Upper lobe of left lung (tissue), 6 donors: Measurements from ENCODE around the gene KCNK1. TPM values are rescaled to one million over a fixed set of nuclear protein-coding genes. Genes with fewer than 3 reads are reported as not detected.

Experiments
- ATAC-seq, 2 donors: fragments of 200-7000 bp; cut with Tn5 transposase; one replicate each; pipeline ENCODE4 v1.9.1; 2022; ENCODE audit warnings: mild to moderate bottlenecking in 2 of 2, moderate library complexity in 2 of 2; ENCODE audit not compliant: low FRiP score in 2 of 2
- DNase-seq, 2 donors: peaks; one replicate each; pipeline ENCODE4 v3.0.0-alpha.2; 2019 to 2020
- H3K27ac ChIP-seq, 4 donors: fragments of 200-600 bp; sonication (generic); one replicate each; pipeline ENCODE4 v1.5.1; 2016 to 2019
- H3K27me3 ChIP-seq, 4 donors: fragments of 200-600 bp; sonication (generic); one replicate each; pipeline ENCODE4 v1.5.1; 2017 to 2019
- H3K36me3 ChIP-seq, 4 donors: fragments of 200-600 bp; sonication (generic); one replicate each; pipeline ENCODE4 v1.5.1; 2016 to 2019
- H3K4me1 ChIP-seq, 4 donors: fragments of 200-600 bp; sonication (generic); one replicate each; pipeline ENCODE4 v1.5.1; 2018 to 2019
- H3K4me3 ChIP-seq, 4 donors: fragments of 200-600 bp; sonication (generic); one replicate each; pipeline ENCODE4 v1.5.1; 2017 to 2019; ENCODE audit warnings: mild to moderate bottlenecking in 2 of 4, moderate library complexity in 1 of 4
- H3K9me3 ChIP-seq, 4 donors: fragments of 200-600 bp; sonication (generic); one replicate each; pipeline ENCODE4 v1.5.1; 2018 to 2019
- CTCF ChIP-seq, 6 experiments: fragments of 450-650 bp in 4 of 6; fragments of 200-600 bp in 2 of 6; sonication (generic) in 2 of 6; IDR thresholded peaks; one replicate each; pipeline ENCODE4 v1.5.1; 2016 to 2019; ENCODE audit warnings: antibody characterized with exemption in 6 of 6
- EP300 ChIP-seq, 4 donors: sonication (generic); formaldehyde crosslinking; IDR thresholded peaks; one replicate each; pipeline ENCODE4 v1.5.1; 2017; ENCODE audit warnings: antibody characterized with exemption in 4 of 4, control low read depth in 2 of 4
- POLR2A ChIP-seq, 4 donors: fragments of 450-650 bp; IDR thresholded peaks; one replicate each; pipeline ENCODE4 v1.5.1; 2016 to 2017; ENCODE audit warnings: antibody characterized with exemption in 4 of 4, mild to moderate bottlenecking in 2 of 4
- POLR2AphosphoS5 ChIP-seq, 2 donors: sonication (generic); formaldehyde crosslinking; IDR thresholded peaks; one replicate each; pipeline ENCODE4 v1.5.1; 2017; ENCODE audit warnings: antibody characterized with exemption in 2 of 2
- WGBS, 2 donors: methylation state at CpG; one replicate each; pipeline ENCODE4 v1.1.5; 2017 to 2018; 5-methylcytosine and 5-hydroxymethylcytosine counted together
- total RNA-seq, 6 donors: library from RNA; depleted of rRNA in 4 of 6; stranded (reverse); fragments of >200 nt in 4 of 6; gene quantifications; one replicate each; pipeline versions ENCODE4 v1.1.0 to v1.2.1, GENCODE V29; 2016 to 2021
- donor health status: DM: no; HTN: no; CAD: no; lungs with moderate emphysema.
- donor health status: DM: no; HTN: yes; CAD: no; lungs with severe emphysema.

The KCNK1 gene
- total RNA-seq, 6 donors from 2014 or later, result 6.4 to 25.2 (median 10.5) TPM

GRCh38 chr1:233597489-233597901 lies 16.4 kb upstream of the KCNK1 start:
- TF ChIP-seq EP300 (IDR thresholded peaks at IDR 0.05), result no peak
- no peak for TF ChIP-seq POLR2A (IDR thresholded peaks at IDR 0.05)
- TF ChIP-seq POLR2AphosphoS5 (IDR thresholded peaks at IDR 0.05), result no peak
- TF ChIP-seq CTCF (IDR thresholded peaks at IDR 0.05), result no peak
- 46 to 55% methylated on average over 2 of the region's 2 CpGs for WGBS, 2 donors
- Histone ChIP-seq H3K4me1 (no peaks in the 10 kb centered on the region), H3K36me3 (no peaks in the 10 kb centered on the region), H3K4me3 (no peak overlapping the region), H3K27me3 (no peaks in the 10 kb centered on the region), H3K9me3 (no peaks in the 10 kb centered on the region), H3K27ac (no peak overlapping the region)
- ATAC-seq (no peak), DNase-seq (no peak)

- WGBS, 2 donors, result 44 to 51% methylated on average over 8 of the region's 8 CpGs
- H3K9me3 ChIP-seq, result no peaks in the 10 kb centered on the region
- H3K27me3 ChIP-seq, result no peaks in the 10 kb centered on the region
- H3K4me1 ChIP-seq, result no peaks in the 10 kb centered on the region
- ATAC-seq (no peak), DNase-seq (no peak)
- H3K36me3 ChIP-seq, result no peaks in the 10 kb centered on the region
- H3K27ac ChIP-seq, result no peak overlapping the region
- TF ChIP-seq EP300 (IDR thresholded peaks at IDR 0.05) (no peak), POLR2AphosphoS5 (IDR thresholded peaks at IDR 0.05) (no peak), POLR2A (IDR thresholded peaks at IDR 0.05) (no peak), CTCF (IDR thresholded peaks at IDR 0.05) (no peak)
- H3K4me3 ChIP-seq, result no peak overlapping the region
Observed at GRCh38 chr1:233598891-233599541, 14.9 kb upstream of the KCNK1 start.

- 71 to 77% methylated on average over 5 of the region's 5 CpGs for WGBS, 2 donors
- Histone ChIP-seq H3K4me1 (no peaks in the 10 kb centered on the region), H3K36me3 (no peaks in the 10 kb centered on the region), H3K27ac (no peak overlapping the region), H3K27me3 (no peaks in the 10 kb centered on the region), H3K4me3 (no peak overlapping the region), H3K9me3 (peaks cover 0 to under 1% (median 0%) of the 10 kb centered on the region in 4 donors)
- DNase-seq (no peak), ATAC-seq (no peak)
- TF ChIP-seq CTCF (IDR thresholded peaks at IDR 0.05), result no peak
- no peak for TF ChIP-seq POLR2AphosphoS5 (IDR thresholded peaks at IDR 0.05)
- no peak for TF ChIP-seq EP300 (IDR thresholded peaks at IDR 0.05)
- no peak for TF ChIP-seq POLR2A (IDR thresholded peaks at IDR 0.05)
Observed at GRCh38 chr1:233599542-233600073, 14.3 kb upstream of the KCNK1 start.

- DNase-seq (no peak), ATAC-seq (no peak)
- Histone ChIP-seq H3K36me3 (no peaks in the 10 kb centered on the region), H3K9me3 (peaks cover 0 to 4% (median 0%) of the 10 kb centered on the region in 4 donors), H3K4me3 (no peak overlapping the region), H3K27ac (no peak overlapping the region), H3K4me1 (no peaks in the 10 kb centered on the region), H3K27me3 (no peaks in the 10 kb centered on the region)
- WGBS, 2 donors, result 35 to 38% methylated on average over 1 of the region's 1 CpG
- TF ChIP-seq EP300 (IDR thresholded peaks at IDR 0.05) (no peak), CTCF (IDR thresholded peaks at IDR 0.05) (no peak), POLR2A (IDR thresholded peaks at IDR 0.05) (no peak), POLR2AphosphoS5 (IDR thresholded peaks at IDR 0.05) (no peak)
Observed at GRCh38 chr1:233600488-233600887, 13.4 kb upstream of the KCNK1 start.

- WGBS, 2 donors, result 89 to 90% methylated on average over 2 of the region's 2 CpGs
- TF ChIP-seq EP300 (IDR thresholded peaks at IDR 0.05) (no peak), POLR2A (IDR thresholded peaks at IDR 0.05) (no peak), POLR2AphosphoS5 (IDR thresholded peaks at IDR 0.05) (no peak), CTCF (IDR thresholded peaks at IDR 0.05) (no peak)
- Histone ChIP-seq H3K27me3 (no peaks in the 10 kb centered on the region), H3K9me3 (peaks cover 0 to 4% (median 0%) of the 10 kb centered on the region in 4 donors), H3K27ac (no peak overlapping the region), H3K36me3 (no peaks in the 10 kb centered on the region), H3K4me3 (no peak overlapping the region), H3K4me1 (no peaks in the 10 kb centered on the region)
- DNase-seq (no peak), ATAC-seq (no peak)
Observed at GRCh38 chr1:233603478-233603877, 10.4 kb upstream of the KCNK1 start.
